Lower leg skin (tissue), 3 donors: ENCODE results near the gene MRPL55.

Experiments
- POLR2A ChIP-seq, 2 donors: fragments of 450-650 bp; IDR thresholded peaks; one replicate each; pipeline ENCODE4 v1.6.1; 2016 to 2017; ENCODE audit warnings: antibody characterized with exemption in 2 of 2, mild to moderate bottlenecking in 1 of 2, moderate library complexity in 1 of 2
- TF ChIP-seq, protein P1 (sequence below), 3 donors: fragments of 450-650 bp; IDR thresholded peaks; one replicate each; pipeline ENCODE4 v1.5.1; 2016; ENCODE audit warnings: antibody characterized with exemption in 3 of 3, mild to moderate bottlenecking in 3 of 3, moderate library complexity in 2 of 3

DNA sequence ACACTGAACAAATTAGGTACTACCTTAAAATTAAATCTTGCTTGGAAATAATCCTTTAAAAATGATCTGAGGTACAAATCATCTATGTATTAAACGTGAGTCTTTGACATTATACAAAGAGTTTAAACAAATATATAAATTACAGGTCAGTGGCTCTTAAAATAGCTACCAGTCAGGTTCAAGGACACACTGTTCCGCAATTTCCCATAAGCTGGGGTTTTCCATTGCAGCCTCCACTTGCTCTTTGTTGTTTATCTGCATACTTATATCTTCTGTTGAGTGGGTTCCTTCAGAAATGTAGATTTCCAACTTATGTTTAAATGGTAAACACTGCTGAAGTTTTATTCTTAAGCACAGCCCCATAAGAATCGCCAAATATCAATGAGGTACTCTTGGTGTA, 5.7 kb upstream of the MRPL55 start:
- TF ChIP-seq, protein P1, sequence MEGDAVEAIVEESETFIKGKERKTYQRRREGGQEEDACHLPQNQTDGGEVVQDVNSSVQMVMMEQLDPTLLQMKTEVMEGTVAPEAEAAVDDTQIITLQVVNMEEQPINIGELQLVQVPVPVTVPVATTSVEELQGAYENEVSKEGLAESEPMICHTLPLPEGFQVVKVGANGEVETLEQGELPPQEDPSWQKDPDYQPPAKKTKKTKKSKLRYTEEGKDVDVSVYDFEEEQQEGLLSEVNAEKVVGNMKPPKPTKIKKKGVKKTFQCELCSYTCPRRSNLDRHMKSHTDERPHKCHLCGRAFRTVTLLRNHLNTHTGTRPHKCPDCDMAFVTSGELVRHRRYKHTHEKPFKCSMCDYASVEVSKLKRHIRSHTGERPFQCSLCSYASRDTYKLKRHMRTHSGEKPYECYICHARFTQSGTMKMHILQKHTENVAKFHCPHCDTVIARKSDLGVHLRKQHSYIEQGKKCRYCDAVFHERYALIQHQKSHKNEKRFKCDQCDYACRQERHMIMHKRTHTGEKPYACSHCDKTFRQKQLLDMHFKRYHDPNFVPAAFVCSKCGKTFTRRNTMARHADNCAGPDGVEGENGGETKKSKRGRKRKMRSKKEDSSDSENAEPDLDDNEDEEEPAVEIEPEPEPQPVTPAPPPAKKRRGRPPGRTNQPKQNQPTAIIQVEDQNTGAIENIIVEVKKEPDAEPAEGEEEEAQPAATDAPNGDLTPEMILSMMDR (IDR thresholded peaks at IDR 0.05) = no peak
- TF ChIP-seq POLR2A (IDR thresholded peaks at IDR 0.05) = no peak
